ENCODE measurements around the gene FAM89B. TPM values are rescaled to one million over a fixed set of nuclear protein-coding genes. Genes with fewer than 3 reads are reported as not detected.

FAM89B gene
- total and polyA plus RNA-seq, 2 of the 8 experiments (the other 6 are each of a cell fraction or from before 2014, with no cell fraction given) = 15.8 to 32.4 TPM

DNA sequence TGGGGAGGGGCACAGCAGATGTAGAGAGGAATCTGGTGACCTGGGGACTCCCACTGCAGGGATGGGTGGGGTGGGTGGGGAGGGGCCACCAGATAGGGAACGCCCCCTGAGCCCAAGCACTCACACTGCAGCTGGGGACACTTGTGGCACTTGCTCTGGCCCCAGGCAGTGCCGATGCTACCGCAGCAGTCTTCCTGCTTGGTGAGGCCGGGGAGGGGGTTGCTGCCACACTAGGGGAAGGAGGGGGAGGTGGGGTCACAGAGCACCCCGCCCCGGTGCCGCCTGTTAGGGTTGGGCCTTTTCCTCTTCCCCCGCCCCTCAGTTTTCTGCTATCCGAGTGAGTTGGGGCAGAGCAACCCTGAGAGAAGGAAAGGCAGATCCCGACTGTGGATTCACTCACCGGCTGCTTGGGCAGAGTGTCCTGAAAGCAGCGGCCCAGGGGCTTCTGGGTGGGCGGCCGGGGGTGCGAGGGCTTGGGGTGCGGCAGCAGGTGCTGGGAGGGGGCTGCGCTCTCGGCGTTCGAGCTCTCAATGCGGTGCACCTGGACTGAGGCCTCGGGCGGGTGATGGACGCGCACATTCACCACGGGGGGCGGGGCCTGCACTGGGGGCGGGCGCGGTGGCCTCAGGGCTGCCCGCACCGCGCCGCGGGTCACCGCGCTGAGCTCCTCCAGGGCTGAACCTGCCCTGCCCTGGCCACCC, 18.9 kb upstream of the FAM89B start:
- H3K79me2 ChIP-seq (ENCODE audit: control insufficient read depth in 1 of 2, insufficient read depth in 2 of 2, low read length in 2 of 2) = no peaks in the 10 kb centered on the region
- peak overlapping the region; percentile 45 for H4K8ac ChIP-seq (ENCODE audit: extremely low read depth, insufficient read depth, low read length)
- ChIA-PET POLR2A (ENCODE audit: partially characterized antibody) (interaction anchor here (0.5 to 3.0 kb wide), 6 partner anchors 12 to 473 kb away, joined by 3 to 22 read pairs (median 5); partner anchors contain the start of genes FAM89B, MALAT1 and SCYL1), CTCF (ENCODE audit: partially characterized antibody) (interaction anchor here (0.7 to 6.9 kb wide), 11 partner anchors 8 to 54 kb away, joined by 3 to 78 read pairs (median 8); partner anchors contain the start of genes EHBP1L1, FAM89B, KCNK7 and MALAT1)
- peaks cover 0 to 40% (median 28%) of the 10 kb centered on the region in 4 experiments; a peak in 6 of 7 replicates for H3K4me1 ChIP-seq (replicated peaks in 1 of 4; ENCODE audit: control insufficient read depth in 3 of 4, insufficient read depth in 4 of 4, low read length in 3 of 4)
- peaks cover 7% of the 10 kb centered on the region; the same call in 1 of the 2 replicates for H3K23me2 ChIP-seq (ENCODE audit: low read depth, low read length)
- no peak overlapping the region for H2BK20ac ChIP-seq (ENCODE audit: low read length)
- peak overlapping the region; percentile 6; the same call in 1 of the 2 replicates for H2BK12ac ChIP-seq (ENCODE audit: low read depth, low read length)
- H3K56ac ChIP-seq (replicated peaks; ENCODE audit: insufficient read length, low read depth, low read length) = peak overlapping the region; percentile 40
- peaks cover 0 to 31% (median 19%) of the 10 kb centered on the region in 4 experiments; a peak in 5 of 7 replicates for H3K27me3 ChIP-seq (replicated peaks in 1 of 4; ENCODE audit: control insufficient read depth in 3 of 4, extremely low read depth in 1 of 4, insufficient read depth in 3 of 4, low read length in 3 of 4)
- no peak overlapping the region for H2BK120ac ChIP-seq (replicated peaks; ENCODE audit: low read depth, low read length)
- peak overlapping the region; percentile 27 to 59 (median 42) for H3K4me3 ChIP-seq (ENCODE audit: extremely low read depth in 1 of 4, insufficient read depth in 2 of 4, low read depth in 3 of 4, low read length in 4 of 4)
- H3K79me1 ChIP-seq (ENCODE audit: low read depth, low read length) = no peaks in the 10 kb centered on the region
- no peak overlapping the region for H3K27ac ChIP-seq (ENCODE audit: low read depth, low read length)
- no peak overlapping the region; a peak in 1 of 7 replicates for H3K9ac ChIP-seq (replicated peaks in 1 of 4; ENCODE audit: extremely low read depth in 1 of 4, low read depth in 3 of 4, low read length in 3 of 4)
- WGBS, 2 experiments (ENCODE audit: extremely low coverage in 1 of 2, insufficient coverage in 1 of 2, insufficient read length in 1 of 2, insufficient replicate concordance in 2 of 2, low coverage in 1 of 2, low lambda C conversion rate in 2 of 2, missing lambda C conversion rate in 1 of 2) = 9% methylated on average over 15 of the region's 37 CpGs; no CpG with 5 or more reads in 1 of the 2 experiments
- no peak overlapping the region for H3K23ac ChIP-seq (ENCODE audit: insufficient read length)
- no peaks in the 10 kb centered on the region for H3K36me3 ChIP-seq (ENCODE audit: control insufficient read depth in 2 of 4, insufficient read depth in 4 of 4, low read length in 3 of 4)
- H4K91ac ChIP-seq (replicated peaks; ENCODE audit: insufficient read length, low read length) = no peak overlapping the region
- H4K5ac ChIP-seq (ENCODE audit: insufficient read length, low read depth, low read length) = no peak overlapping the region
- TF ChIP-seq TAF1 (IDR thresholded peaks at IDR 0.05; ENCODE audit: low read depth, low read length) = 0 out of 2 replicates have a peak, but pooled peaks have one; percentile 49
- TF ChIP-seq RFX5 (IDR thresholded peaks at IDR 0.05; ENCODE audit: borderline replicate concordance, low read depth, low read length) = no peak
- TF ChIP-seq POLR2A (IDR thresholded peaks at IDR 0.05; ENCODE audit: control extremely low read depth in 1 of 2, low read depth in 2 of 2, low read length in 2 of 2) = peak in 1 of 2 experiments; percentile 45; a peak in 1 of 3 replicates
- peak in 1 of 2 experiments; percentile 86 for DNase-seq (ENCODE audit: low read depth in 1 of 2, low spot score in 2 of 2)
- peak overlapping the region; percentile 35; the same call in 1 of the 2 replicates for H2BK5ac ChIP-seq (ENCODE audit: low read depth, low read length)
- no peak overlapping the region for H2AK5ac ChIP-seq (ENCODE audit: low read depth, low read length)
- peaks cover 0 to 2% of the 10 kb centered on the region in 2 experiments for H4K20me1 ChIP-seq (replicated peaks in 1 of 2; ENCODE audit: control insufficient read depth in 1 of 2, insufficient read depth in 2 of 2, low read length in 2 of 2)
- no peak overlapping the region for H2BK15ac ChIP-seq (ENCODE audit: low read length)
- no peak for FAIRE-seq
- H3K4me2 ChIP-seq (ENCODE audit: insufficient read depth in 1 of 2, low read depth in 2 of 2, low read length in 2 of 2) = peak overlapping the region; percentile 57 to 72
- H3K18ac ChIP-seq (ENCODE audit: extremely low read depth, low read length) = no peak overlapping the region; the same call in 1 of the 2 replicates
- no peak overlapping the region for H2AFZ ChIP-seq (ENCODE audit: low read length)
- no peaks in the 10 kb centered on the region for H3K9me3 ChIP-seq (ENCODE audit: insufficient read depth in 2 of 2, low read depth in 1 of 2, low read length in 1 of 2)
- no peak overlapping the region for H3K4ac ChIP-seq (replicated peaks; ENCODE audit: insufficient read length, low read depth, low read length)
- no peak overlapping the region for H3K14ac ChIP-seq (ENCODE audit: insufficient read length)

Measured in H1 (cell line).